ENCODE data around the gene AP2A1. TPM values are rescaled to one million over a fixed set of nuclear protein-coding genes. Genes with fewer than 3 reads are reported as not detected.
"Not testable (repeated sequence)": the region's sequence is repeated elsewhere in the genome, so short reads cannot be mapped to it uniquely, and the experiment has no call there.

Gene AP2A1
- total RNA-seq (100 to 1,000 TPM in 3 of 7 donors, 10 to 100 TPM in 4; 56.0 to 126 (median 99.3) TPM), polyA plus RNA-seq (10 to 100 TPM; 37.8 to 72.2 TPM)
- long read RNA-seq, donor 1, transcript AP2A1-201 (23 exons, 3,388 nt) = major isoform, 38 of 176 reads
- long read RNA-seq, donor 1, partial matches to known transcripts = 124 of 176 reads
- long read RNA-seq, donor 1, other reads (novel, unspliced or antisense) = 12 of 176 reads
- long read RNA-seq, donor 2, transcript AP2A1-208 (1 exons, 2,238 nt) = minor isoform, 12 of 70 reads
- long read RNA-seq, donor 2, transcript AP2A1-201 (23 exons, 3,388 nt) = major isoform, 15 of 70 reads
- long read RNA-seq, donor 2, partial matches to known transcripts = 42 of 70 reads
- long read RNA-seq, donor 2, other reads (novel, unspliced or antisense) = 0 of 70 reads
- long read RNA-seq, donor 3, transcript AP2A1-201 (23 exons, 3,388 nt) = major isoform, 73 of 240 reads
- long read RNA-seq, donor 3, partial matches to known transcripts = 148 of 240 reads
- long read RNA-seq, donor 3, other reads (novel, unspliced or antisense) = 16 of 240 reads

DNA sequence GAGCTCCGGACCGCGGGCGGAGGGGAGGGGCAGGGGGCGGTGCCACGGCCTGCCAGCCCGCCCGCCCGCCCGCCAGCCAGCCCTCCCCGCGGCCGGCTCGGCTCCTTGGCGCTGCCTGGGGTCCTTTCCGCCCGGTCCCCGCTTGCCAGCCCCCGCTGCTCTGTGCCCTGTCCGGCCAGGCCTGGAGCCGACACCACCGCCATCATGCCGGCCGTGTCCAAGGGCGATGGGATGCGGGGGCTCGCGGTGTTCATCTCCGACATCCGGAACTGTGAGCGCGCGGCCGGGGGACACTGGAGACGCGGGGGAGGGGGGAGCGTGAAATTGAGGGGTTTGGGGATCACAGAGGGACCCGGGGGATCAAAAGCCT lies at the start of gene AP2A1:
TSS of gene AP2A1 (plus strand) at position 72 of the 370 bp plus-strand sequence. CDS start at position 205, 133 bp downstream.
- no peaks in the 10 kb centered on the region for H3K36me3 ChIP-seq
- peak within 1 kb of the TSS; percentile 63 to 92 for H3K27ac ChIP-seq
- peaks cover 12% of the 10 kb centered on the region for H3K4me1 ChIP-seq (ENCODE audit: insufficient read depth)
- peak within 1 kb of the TSS; percentile 97 for H3K4me3 ChIP-seq
- 1 to 4% (median 1%) methylated on average over 21 to 38 of the region's 38 CpGs for WGBS, 3 donors
- intact Hi-C loops (cut with DNase I) = loop anchor here in 2 of 4 donors (5.0 kb wide), 2 partner anchors 35 to 40 kb away; no protein-coding TSS in a partner anchor
- H3K9me3 ChIP-seq = no peaks in the 10 kb centered on the region
- TF ChIP-seq CTCF (IDR thresholded peaks at IDR 0.05) (no peak), POLR2A (IDR thresholded peaks at IDR 0.05) (peak; percentile 64)
- no peaks in the 10 kb centered on the region for H3K27me3 ChIP-seq
- no peak for DNase-seq

DNA sequence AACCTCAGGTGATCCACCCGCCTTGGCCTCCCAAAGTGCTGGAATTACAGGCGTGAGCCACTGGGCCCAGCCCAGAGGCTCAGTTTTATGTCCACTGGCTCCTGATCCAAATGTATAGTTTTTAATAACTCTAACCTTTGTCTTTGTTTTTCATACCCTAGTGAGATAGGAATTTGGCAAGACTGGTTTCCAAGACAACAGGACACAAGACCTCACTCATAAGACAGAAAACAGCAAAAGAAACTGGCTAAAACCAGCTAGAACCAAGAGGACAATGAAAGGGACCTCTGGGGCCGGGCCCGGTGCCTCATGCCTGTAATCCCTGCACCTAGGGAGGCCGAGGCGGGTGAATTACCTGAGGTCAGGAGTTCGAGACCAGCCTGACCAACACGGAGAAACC lies 48.3 kb upstream of the AP2A1 start:
- no peaks in the 10 kb centered on the region for H3K36me3 ChIP-seq
- DNase-seq = peak in 2 of 5 donors; percentile 32 to 53
- WGBS, 3 donors = 29 to 43% (median 41%) methylated on average over 8 of the region's 8 CpGs
- H3K4me1 ChIP-seq (ENCODE audit: insufficient read depth) = peaks cover 6% of the 10 kb centered on the region
- no peak overlapping the region for H3K4me3 ChIP-seq
- H3K27me3 ChIP-seq = no peaks in the 10 kb centered on the region
- peak overlapping the region in 1 of 2 donors; percentile 91 for H3K27ac ChIP-seq
- no peak for TF ChIP-seq CTCF (IDR thresholded peaks at IDR 0.05)
- no peak for TF ChIP-seq POLR2A (IDR thresholded peaks at IDR 0.05)
- no peak for TF ChIP-seq EP300 (IDR thresholded peaks at IDR 0.05)
- intact Hi-C loops (cut with DNase I) = no loop called here
- no peaks in the 10 kb centered on the region for H3K9me3 ChIP-seq

GRCh38 chr19:49718991-49719390 lies 47.8 kb upstream of the AP2A1 start:
- Histone ChIP-seq H3K36me3 (no peaks in the 10 kb centered on the region), H3K4me1 (ENCODE audit: insufficient read depth) (peaks cover 6% of the 10 kb centered on the region), H3K27me3 (no peaks in the 10 kb centered on the region), H3K9me3 (no peaks in the 10 kb centered on the region), H3K27ac (peak overlapping the region in 1 of 2 donors; percentile 91), H3K4me3 (no peak overlapping the region)
- intact Hi-C loops (cut with DNase I) = no loop called here
- TF ChIP-seq EP300 (IDR thresholded peaks at IDR 0.05) = no peak
- TF ChIP-seq CTCF (IDR thresholded peaks at IDR 0.05) = no peak
- TF ChIP-seq POLR2A (IDR thresholded peaks at IDR 0.05) = no peak
- DNase-seq = no peak
- 52 to 60% (median 54%) methylated on average over 6 of the region's 6 CpGs for WGBS, 3 donors

- H3K27ac ChIP-seq; H3K27me3 ChIP-seq; H3K9me3 ChIP-seq; intact Hi-C loops (cut with DNase I); H3K4me3 ChIP-seq; H3K4me1 ChIP-seq (ENCODE audit: insufficient read depth); H3K36me3 ChIP-seq: not testable (repeated sequence)
- 67 to 71% (median 67%) methylated on average over 22 of the region's 22 CpGs for WGBS, 3 donors
- DNase-seq = peak in 2 of 5 donors; percentile 33 to 40
Observed at GRCh38 chr19:49719420-49719819, 47.4 kb upstream of the AP2A1 start.
